ENCODE measurements around the gene PTPA. TPM values are rescaled to one million over a fixed set of nuclear protein-coding genes. Genes with fewer than 3 reads are reported as not detected.
"Not testable (repeated sequence)": the region's sequence is repeated elsewhere in the genome, so short reads cannot be mapped to it uniquely, and the experiment has no call there.

PTPA gene
- total RNA-seq, 3 donors from 2014 or later: 34.2 to 83.4 (median 71.1) TPM

DNA sequence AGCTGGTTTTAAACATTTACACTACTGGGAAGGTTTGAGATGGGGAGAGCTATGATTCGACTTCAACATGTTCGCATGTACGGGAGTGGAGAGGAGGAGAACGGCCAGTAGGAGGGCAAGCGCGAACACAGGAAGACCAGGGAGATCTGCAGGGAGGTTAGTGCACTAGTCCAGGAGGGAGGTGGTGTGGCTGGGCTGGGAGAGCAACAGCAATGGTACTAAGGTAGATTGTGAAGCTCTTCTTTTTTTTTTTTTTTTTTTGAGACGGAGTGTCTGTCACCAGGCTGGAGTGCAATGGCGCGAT, 50.3 kb downstream of the PTPA start:
- DNase-seq (ENCODE audit: low spot score in 2 of 2): no peak
- Histone ChIP-seq H3K9me3 (no peaks in the 10 kb centered on the region), H3K4me1 (peaks cover 7 to 11% of the 10 kb centered on the region in 2 donors), H3K36me3 (no peaks in the 10 kb centered on the region), H3K27me3 (no peaks in the 10 kb centered on the region), H3K4me3 (peak overlapping the region in 1 of 3 donors; percentile 5), H3K27ac (no peak overlapping the region)
- TF ChIP-seq POLR2AphosphoS5 (IDR thresholded peaks at IDR 0.05): no peak
- intact Hi-C loops (cut with DNase I; ENCODE audit: low total_unique reads): no loop called here

DNA sequence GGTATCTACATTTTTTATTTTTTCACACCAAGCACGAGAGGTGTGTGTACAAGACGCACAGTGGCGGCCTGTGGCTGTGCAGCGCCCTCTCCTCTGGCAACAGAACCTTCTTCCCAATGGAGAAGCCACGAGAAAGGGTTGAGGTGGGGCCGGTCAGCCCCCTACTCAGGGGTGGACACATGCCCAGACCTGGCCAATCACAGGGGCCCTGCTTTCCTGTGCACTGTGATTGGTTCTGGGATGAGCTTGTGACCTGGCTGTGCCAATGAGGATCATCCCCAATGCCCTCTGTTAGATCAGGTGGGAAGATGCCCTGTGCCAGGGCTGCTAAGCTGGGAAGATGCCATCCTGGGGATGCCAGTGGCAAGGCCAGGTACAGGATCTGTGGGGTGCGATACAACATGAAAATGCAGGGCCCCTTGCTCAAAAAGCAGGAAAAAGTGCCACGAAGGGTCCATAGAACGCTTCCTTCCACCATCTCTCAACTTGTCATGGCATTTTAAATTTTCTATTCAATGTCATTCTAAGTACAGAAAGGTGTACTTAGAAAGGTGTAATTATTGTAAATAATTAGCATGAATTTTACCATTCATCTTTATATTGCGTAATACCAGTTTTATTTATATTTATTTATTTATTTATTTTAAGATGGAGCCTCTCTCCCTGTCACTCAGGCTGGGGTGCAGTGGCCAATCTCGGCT, 51.4 kb downstream of the PTPA start:
- intact Hi-C loops (cut with DNase I; ENCODE audit: low total_unique reads): no loop called here
- no peaks in the 10 kb centered on the region for H3K9me3 ChIP-seq
- peak overlapping the region; percentile 94 to 95 for H3K27ac ChIP-seq
- H3K4me1 ChIP-seq: peaks cover 10 to 12% of the 10 kb centered on the region in 2 donors
- H3K36me3 ChIP-seq: no peaks in the 10 kb centered on the region
- TF ChIP-seq, protein P1, sequence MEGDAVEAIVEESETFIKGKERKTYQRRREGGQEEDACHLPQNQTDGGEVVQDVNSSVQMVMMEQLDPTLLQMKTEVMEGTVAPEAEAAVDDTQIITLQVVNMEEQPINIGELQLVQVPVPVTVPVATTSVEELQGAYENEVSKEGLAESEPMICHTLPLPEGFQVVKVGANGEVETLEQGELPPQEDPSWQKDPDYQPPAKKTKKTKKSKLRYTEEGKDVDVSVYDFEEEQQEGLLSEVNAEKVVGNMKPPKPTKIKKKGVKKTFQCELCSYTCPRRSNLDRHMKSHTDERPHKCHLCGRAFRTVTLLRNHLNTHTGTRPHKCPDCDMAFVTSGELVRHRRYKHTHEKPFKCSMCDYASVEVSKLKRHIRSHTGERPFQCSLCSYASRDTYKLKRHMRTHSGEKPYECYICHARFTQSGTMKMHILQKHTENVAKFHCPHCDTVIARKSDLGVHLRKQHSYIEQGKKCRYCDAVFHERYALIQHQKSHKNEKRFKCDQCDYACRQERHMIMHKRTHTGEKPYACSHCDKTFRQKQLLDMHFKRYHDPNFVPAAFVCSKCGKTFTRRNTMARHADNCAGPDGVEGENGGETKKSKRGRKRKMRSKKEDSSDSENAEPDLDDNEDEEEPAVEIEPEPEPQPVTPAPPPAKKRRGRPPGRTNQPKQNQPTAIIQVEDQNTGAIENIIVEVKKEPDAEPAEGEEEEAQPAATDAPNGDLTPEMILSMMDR (IDR thresholded peaks at IDR 0.05): no peak
- TF ChIP-seq POLR2A (IDR thresholded peaks at IDR 0.05): no peak
- no peak for TF ChIP-seq POLR2AphosphoS5 (IDR thresholded peaks at IDR 0.05)
- peak overlapping the region in 1 of 3 donors; percentile 5 for H3K4me3 ChIP-seq
- H3K27me3 ChIP-seq: no peaks in the 10 kb centered on the region
- DNase-seq (ENCODE audit: low spot score in 2 of 2): no peak

DNA sequence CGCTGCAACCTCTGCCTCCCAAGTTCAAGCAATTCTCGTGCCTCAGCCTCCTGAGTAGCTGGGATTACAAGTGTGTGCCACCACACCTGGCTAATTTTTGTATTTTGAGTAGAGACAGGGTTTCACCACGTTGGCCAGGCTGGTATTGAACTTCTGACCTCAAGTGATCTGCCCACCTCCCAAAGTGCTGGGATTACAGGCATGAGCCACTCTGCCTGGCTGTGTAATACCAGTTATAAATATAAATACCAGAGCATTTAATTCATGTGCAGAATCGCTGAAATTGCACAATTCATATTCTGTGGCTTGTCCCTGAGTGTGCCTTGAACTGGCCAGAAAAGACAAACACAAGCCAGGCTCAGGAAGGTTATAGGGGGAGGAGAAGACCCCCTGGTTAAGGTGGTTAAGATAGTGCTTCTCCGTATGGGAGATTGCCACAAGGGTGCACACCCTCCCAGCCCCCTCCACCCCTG, 52.0 kb downstream of the PTPA start:
- H3K27ac ChIP-seq: peak overlapping the region; percentile 94 to 95
- H3K4me3 ChIP-seq; intact Hi-C loops (cut with DNase I; ENCODE audit: low total_unique reads): not testable (repeated sequence)

GRCh38 chr9:129163753-129164152, 52.5 kb downstream of the PTPA start:
- no peak overlapping the region for H3K4me3 ChIP-seq
- no peaks in the 10 kb centered on the region for H3K27me3 ChIP-seq
- peak overlapping the region; percentile 94 to 95 for H3K27ac ChIP-seq
- TF ChIP-seq POLR2A (IDR thresholded peaks at IDR 0.05) (no peak), POLR2AphosphoS5 (IDR thresholded peaks at IDR 0.05) (no peak)
- TF ChIP-seq, protein P1 (IDR thresholded peaks at IDR 0.05): no peak
- intact Hi-C loops (cut with DNase I; ENCODE audit: low total_unique reads): no loop called here
- no peaks in the 10 kb centered on the region for H3K36me3 ChIP-seq
- H3K9me3 ChIP-seq: no peaks in the 10 kb centered on the region
- peaks cover 10 to 16% of the 10 kb centered on the region in 2 donors for H3K4me1 ChIP-seq
- no peak for DNase-seq (ENCODE audit: low spot score in 2 of 2)

More for the DNA sequence above, 52.0 kb downstream of the PTPA start:
- not testable (repeated sequence) for H3K36me3 ChIP-seq; DNase-seq (ENCODE audit: low spot score in 2 of 2); H3K27me3 ChIP-seq; H3K9me3 ChIP-seq
- peaks cover 10 to 16% of the 10 kb centered on the region in 2 donors for H3K4me1 ChIP-seq

DNA sequence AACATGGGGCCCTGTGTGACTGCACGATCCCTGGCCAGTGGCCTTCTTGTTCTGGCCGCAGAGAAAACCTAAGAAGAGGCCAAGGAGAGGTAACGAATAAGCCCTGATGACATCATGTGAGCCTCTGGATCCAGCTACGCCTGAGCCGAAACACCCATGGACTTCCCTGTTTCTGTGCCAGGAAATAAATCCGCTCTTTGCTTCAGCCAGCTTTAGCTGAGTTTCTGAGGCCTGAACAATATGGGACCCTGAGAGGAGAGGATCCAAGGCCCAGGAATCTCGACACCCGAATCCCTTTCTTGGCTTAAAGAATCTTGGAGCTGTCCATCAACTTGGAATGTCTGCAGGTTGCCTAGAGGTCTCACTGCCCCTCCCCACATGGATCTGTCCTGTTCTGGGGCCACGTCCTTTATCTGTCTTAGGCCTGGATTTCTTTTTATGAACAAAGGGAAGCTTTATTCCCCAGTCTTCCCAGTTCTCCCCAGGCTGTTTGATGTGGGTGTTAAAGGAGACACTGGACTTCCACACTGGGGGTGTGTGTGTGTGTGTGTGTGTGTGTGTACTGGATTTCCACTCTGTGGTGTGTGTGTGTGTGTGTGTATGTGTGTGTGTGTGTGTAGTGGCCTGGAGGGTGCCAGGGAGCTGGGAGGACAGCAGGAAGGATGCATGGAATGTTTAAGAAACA, 53.2 kb downstream of the PTPA start:
- Histone ChIP-seq H3K4me3 (no peak overlapping the region), H3K4me1 (peaks cover 10 to 16% of the 10 kb centered on the region in 2 donors), H3K27ac (peak overlapping the region; percentile 94 to 95), H3K36me3 (no peaks in the 10 kb centered on the region), H3K9me3 (no peaks in the 10 kb centered on the region), H3K27me3 (no peaks in the 10 kb centered on the region)
- TF ChIP-seq POLR2AphosphoS5 (IDR thresholded peaks at IDR 0.05): peak in 2 of 3 donors; percentile 25 to 62
- TF ChIP-seq, protein P1 (IDR thresholded peaks at IDR 0.05): no peak
- intact Hi-C loops (cut with DNase I; ENCODE audit: low total_unique reads): no loop called here
- peak in 1 of 2 donors; percentile 76 for DNase-seq (ENCODE audit: low spot score in 2 of 2)

DNA sequence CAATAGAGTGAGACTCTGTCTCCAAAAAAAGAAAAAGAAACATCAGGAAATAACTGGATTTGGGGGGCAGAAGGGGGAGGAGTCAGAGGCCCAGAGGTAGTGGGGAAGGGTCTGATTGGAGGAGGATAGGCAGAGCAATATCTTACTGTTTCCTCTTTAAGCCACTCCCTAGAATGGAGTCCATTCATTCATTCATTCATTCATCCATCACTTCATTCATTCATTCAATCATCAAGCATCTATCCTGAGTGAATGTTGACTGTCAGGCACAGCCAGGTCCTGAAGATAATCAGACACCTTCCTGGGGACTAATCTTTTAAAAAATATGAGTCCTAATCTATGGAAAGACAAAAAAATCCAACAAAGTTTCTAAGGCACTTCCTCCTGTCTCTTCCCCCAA, 54.0 kb downstream of the PTPA start:
- Histone ChIP-seq H3K36me3 (no peaks in the 10 kb centered on the region), H3K9me3 (no peaks in the 10 kb centered on the region), H3K4me1 (peaks cover 10 to 16% of the 10 kb centered on the region in 2 donors), H3K27me3 (no peaks in the 10 kb centered on the region), H3K4me3 (no peak overlapping the region), H3K27ac (peak overlapping the region; percentile 94 to 95)
- intact Hi-C loops (cut with DNase I; ENCODE audit: low total_unique reads): no loop called here
- DNase-seq (ENCODE audit: low spot score in 2 of 2): no peak
- TF ChIP-seq POLR2AphosphoS5 (IDR thresholded peaks at IDR 0.05): no peak
- TF ChIP-seq, protein P1 (IDR thresholded peaks at IDR 0.05): no peak
- TF ChIP-seq POLR2A (IDR thresholded peaks at IDR 0.05): no peak

Data from breast epithelium (tissue), 4 donors.